Omental fat pad (tissue), 4 donors: ENCODE results near the gene TLE5. TPM values are rescaled to one million over a fixed set of nuclear protein-coding genes. Genes with fewer than 3 reads are reported as not detected.

Experiments
- ATAC-seq: fragments of 150-250 bp; one replicate; pipeline ENCODE4 v1.9.1; 2016; ENCODE audit warnings: mild to moderate bottlenecking, moderate library complexity; ENCODE audit not compliant: low FRiP score
- DNase-seq: peaks from one replicate; pipeline ENCODE4 v3.0.0-alpha.2; 2019; ENCODE audit warnings: low spot score
- CTCF ChIP-seq, 3 donors: fragments of 450-650 bp; IDR thresholded peaks; one replicate each; pipeline ENCODE4 v1.5.1; 2016 to 2017; ENCODE audit warnings: antibody characterized with exemption in 3 of 3, mild to moderate bottlenecking in 3 of 3, moderate library complexity in 2 of 3
- total RNA-seq, 4 donors: library from RNA; depleted of rRNA; stranded (reverse); fragments of >200 nt; gene quantifications; one replicate each; pipeline ENCODE4 v1.1.0, GENCODE V29; 2016

Gene TLE5
- total RNA-seq, 4 donors from 2014 or later = 226 to 340 (median 261) TPM

- ATAC-seq (no peak), DNase-seq (no peak)
- TF ChIP-seq CTCF (IDR thresholded peaks at IDR 0.05) = no peak
Measured at GRCh38 chr19:3106509-3107141, 44.3 kb upstream of the TLE5 start.

GRCh38 chr19:3105641-3106508 lies 43.6 kb upstream of the TLE5 start:
- TF ChIP-seq CTCF (IDR thresholded peaks at IDR 0.05) = no peak
- DNase-seq (no peak), ATAC-seq (no peak)

- DNase-seq (no peak), ATAC-seq (no peak)
- TF ChIP-seq CTCF (IDR thresholded peaks at IDR 0.05) = no peak
Measured at GRCh38 chr19:3104708-3104983, 42.4 kb upstream of the TLE5 start.

GRCh38 chr19:3102239-3103140 lies 40.2 kb upstream of the TLE5 start:
- DNase-seq (no peak), ATAC-seq (no peak)
- TF ChIP-seq CTCF (IDR thresholded peaks at IDR 0.05) = no peak

GRCh38 chr19:3100747-3101730 lies 38.7 kb upstream of the TLE5 start:
- no peak for ATAC-seq
- no peak for TF ChIP-seq CTCF (IDR thresholded peaks at IDR 0.05)
- DNase-seq = no peak

GRCh38 chr19:3100331-3100730 lies 38.0 kb upstream of the TLE5 start:
- TF ChIP-seq CTCF (IDR thresholded peaks at IDR 0.05) = no peak
- ATAC-seq = no peak
- no peak for DNase-seq
